Adrenal gland (tissue), 5 donors: ENCODE results near the gene CLEC2A.

Source experiments
- POLR2A ChIP-seq, 2 donors: fragments of 450-650 bp; IDR thresholded peaks; one replicate each; pipeline ENCODE4 v1.6.1; 2017; ENCODE audit warnings: antibody characterized with exemption in 2 of 2, mild to moderate bottlenecking in 2 of 2, moderate library complexity in 1 of 2
- TF ChIP-seq, protein P1 (sequence below), 6 experiments: fragments of 450-650 bp in 4 of 6; fragments of 200-600 bp in 2 of 6; sonication (generic) in 1 of 6; IDR thresholded peaks; 1 replicate in 5 of 6; 2 replicates in 1 of 6; pipeline versions ENCODE4 v1.5.1 to v1.8.0; 2016 to 2021; ENCODE audit warnings: antibody characterized with exemption in 6 of 6, mild to moderate bottlenecking in 2 of 6, moderate library complexity in 1 of 6
- donor health status: DM: no; HTN: no; CAD: no.

DNA sequence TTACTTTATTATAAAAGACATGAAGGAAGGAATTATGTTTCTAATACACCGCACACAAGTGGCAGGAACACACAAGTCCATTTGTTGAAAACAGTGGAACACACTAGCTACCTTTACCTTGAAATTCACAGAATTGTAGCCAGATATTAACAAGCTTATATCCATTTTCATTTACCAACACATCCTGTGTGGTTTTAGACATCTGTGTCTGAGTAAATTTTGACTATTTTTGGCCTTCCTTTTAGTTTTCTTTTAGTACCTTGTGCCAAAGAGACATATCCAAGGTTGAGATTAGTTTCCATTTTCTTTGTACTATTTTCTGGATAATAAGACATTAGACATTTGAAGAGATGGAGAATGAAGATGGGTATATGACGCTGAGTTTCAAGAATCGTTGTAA lies 50.9 kb downstream of the CLEC2A start, which contains the start of gene KLRF2:
- TF ChIP-seq, protein P1, sequence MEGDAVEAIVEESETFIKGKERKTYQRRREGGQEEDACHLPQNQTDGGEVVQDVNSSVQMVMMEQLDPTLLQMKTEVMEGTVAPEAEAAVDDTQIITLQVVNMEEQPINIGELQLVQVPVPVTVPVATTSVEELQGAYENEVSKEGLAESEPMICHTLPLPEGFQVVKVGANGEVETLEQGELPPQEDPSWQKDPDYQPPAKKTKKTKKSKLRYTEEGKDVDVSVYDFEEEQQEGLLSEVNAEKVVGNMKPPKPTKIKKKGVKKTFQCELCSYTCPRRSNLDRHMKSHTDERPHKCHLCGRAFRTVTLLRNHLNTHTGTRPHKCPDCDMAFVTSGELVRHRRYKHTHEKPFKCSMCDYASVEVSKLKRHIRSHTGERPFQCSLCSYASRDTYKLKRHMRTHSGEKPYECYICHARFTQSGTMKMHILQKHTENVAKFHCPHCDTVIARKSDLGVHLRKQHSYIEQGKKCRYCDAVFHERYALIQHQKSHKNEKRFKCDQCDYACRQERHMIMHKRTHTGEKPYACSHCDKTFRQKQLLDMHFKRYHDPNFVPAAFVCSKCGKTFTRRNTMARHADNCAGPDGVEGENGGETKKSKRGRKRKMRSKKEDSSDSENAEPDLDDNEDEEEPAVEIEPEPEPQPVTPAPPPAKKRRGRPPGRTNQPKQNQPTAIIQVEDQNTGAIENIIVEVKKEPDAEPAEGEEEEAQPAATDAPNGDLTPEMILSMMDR (IDR thresholded peaks at IDR 0.05): no peak
- TF ChIP-seq POLR2A (IDR thresholded peaks at IDR 0.05): no peak
